ENCODE measurements around the gene CYP2F1.
"Not testable (repeated sequence)": the region's sequence is repeated elsewhere in the genome, so short reads cannot be mapped to it uniquely, and the experiment has no call there.

Gene CYP2F1

GRCh38 chr19:41127362-41127761 is 13.1 kb downstream of the CYP2F1 start:
- not testable (repeated sequence) for DNase-seq

GRCh38 chr19:41127801-41128300 is 13.6 kb downstream of the CYP2F1 start:
- peak; percentile 82 to 85 for DNase-seq

DNA sequence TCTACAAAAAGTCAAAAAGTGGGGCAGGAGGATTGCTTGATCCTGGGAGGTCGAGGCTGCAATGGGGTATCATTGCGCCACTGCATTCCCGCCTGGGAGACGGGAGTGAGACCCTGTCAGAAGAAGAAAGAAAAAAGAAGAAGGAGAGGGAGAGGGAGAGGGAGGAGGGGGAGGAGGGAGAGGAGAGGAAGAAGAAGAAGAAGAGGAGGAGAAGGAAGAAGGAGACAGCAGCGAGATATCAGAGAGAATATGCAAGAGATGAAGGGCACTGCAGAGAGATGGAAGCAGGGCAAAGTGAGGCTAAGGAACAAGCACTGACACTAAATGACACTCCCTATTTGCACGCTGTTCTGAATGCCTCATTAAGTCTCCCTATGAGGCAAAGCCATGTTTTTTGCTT is 14.5 kb downstream of the CYP2F1 start:
- DNase-seq: no peak

DNA sequence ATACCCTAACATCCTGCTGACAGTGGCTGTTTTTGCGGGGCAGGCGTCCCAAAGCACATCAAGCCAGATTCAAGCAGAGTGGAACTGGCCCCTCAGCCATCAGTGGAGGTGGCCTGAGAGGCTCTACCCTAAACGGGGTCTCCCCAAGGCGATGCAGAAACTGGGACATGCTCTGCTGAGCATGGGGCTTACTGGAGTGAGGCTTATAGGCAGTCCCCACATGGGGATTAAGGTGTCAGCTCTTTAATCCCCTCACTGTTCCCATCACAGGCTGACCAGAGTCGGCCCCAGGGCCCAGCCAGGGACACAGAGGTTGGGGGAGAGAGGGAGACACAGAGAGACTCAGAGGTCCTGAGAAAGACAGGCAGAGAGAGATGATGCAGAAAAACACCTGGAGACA is 17.0 kb downstream of the CYP2F1 start:
- DNase-seq: no peak

GRCh38 chr19:41133260-41133659 is 19.0 kb downstream of the CYP2F1 start:
- DNase-seq: no peak

- no peak for DNase-seq
Observed at GRCh38 chr19:41134616-41135015, 20.4 kb downstream of the CYP2F1 start.

DNA sequence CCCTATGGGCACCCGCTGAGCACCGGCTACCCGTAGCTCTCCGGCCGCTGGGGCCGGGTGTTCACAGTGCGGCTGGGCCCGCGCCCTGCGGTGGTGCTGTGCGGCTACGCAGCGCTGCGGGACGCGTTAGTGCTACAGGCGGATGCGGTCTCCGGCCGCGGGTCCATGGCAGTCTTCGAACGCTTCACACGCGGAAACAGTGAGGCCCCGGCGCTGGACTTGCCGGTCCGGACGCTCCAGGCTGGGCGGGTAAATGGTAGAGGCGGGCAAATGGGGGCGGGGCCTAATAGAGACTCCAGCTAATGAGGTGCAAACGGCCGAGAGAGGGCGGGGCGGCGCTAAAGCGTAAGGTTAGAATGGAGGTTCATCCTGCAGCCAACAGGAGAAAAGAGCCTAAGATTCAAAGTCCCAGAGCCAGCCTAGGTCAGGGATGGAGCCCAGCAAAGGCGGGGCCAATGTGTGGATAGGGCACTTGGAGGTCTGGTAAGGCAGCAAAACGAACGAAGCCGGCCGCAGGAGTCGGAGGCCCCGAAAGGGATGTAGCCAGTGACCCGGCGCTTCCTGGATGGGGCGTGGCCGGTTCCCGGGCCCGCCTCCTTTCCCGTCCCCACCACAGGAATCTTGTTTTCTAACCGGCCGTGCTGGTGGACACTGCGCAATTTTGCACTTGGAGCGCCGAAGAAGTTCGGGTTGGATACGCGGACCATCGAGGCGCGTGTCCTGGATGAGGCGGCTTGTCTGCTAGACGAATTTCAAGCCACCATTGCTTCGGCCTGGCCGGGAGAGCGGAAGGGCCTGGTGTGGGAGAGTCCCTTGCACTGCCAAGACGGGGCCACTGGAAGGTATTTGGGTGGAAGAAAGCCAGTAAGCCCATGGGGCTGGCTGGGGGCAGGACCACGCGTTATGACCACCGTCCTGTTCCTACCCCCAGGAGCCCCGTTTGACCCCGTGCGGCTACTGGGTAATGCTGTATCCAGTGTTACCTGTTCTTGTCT is 21.5 kb downstream of the CYP2F1 start:
- DNase-seq: peak; percentile 66

DNA sequence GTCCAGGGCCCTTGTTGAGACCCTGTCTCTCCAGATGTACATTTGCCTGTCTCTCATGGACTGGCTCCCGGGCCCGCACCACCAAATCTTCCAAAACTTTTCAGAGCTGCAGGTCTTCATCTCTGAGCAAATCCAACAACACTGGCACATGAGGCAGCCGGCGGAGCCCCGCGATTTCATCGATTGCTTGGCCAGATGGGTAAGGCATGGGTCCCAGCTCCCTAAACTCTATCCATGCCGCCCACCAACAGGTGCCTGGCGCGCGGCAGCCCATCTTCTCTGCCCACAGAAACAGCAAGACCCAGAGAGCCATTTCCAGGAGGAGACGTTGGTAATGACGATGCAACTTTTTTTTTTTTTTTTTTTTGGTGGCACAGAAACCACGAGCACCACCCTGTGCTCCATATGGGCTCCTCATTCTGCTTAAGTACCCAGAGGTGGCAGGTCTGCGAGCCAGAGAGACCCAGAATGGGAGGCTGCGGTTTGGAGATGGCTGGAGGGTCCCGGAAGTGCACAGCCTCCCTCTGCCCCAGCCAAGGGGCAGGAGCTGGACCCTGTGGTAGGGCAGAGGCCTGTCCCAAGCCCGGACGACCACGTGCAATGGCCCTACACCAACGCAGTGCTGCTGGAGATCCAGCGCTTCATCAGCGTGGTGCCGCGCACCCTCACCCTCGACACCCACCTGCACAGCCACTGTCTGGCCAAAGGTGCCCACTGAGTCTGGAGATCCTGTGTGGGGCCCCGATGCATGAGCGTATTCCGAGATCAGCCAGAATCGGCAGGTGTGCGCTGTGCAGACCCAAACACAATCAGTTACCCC is 22.6 kb downstream of the CYP2F1 start:
- no peak for DNase-seq

GRCh38 chr19:41144403-41144802 is 30.2 kb downstream of the CYP2F1 start:
- DNase-seq: peak; percentile 89 to 90

- no peak for DNase-seq
Observed at GRCh38 chr19:41149831-41150230, 35.6 kb downstream of the CYP2F1 start.

DNA sequence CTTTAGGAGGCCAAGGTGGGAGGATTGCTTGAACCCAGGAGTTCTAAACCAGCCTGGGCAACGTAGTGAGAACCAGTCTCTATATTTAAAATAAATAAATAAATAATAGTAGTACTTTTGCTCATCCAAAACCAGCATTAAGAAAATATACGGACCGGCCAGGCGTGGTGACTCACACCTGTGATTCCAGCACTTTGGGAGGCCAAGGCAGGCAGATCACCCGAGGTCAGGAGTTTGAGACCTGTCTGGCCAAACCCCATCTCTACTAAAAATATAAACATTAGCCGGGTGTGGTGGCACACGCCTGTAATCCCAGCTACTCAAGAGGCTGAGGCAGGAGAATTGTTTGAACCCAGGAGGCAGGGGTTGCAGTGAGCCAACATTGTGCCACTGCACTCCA is 36.8 kb downstream of the CYP2F1 start:
- DNase-seq: not testable (repeated sequence)

GRCh38 chr19:41154060-41154459 is 39.8 kb downstream of the CYP2F1 start:
- no peak for DNase-seq

GRCh38 chr19:41156207-41156606 is 42.0 kb downstream of the CYP2F1 start:
- DNase-seq: no peak

- no peak for DNase-seq
Observed at GRCh38 chr19:41159881-41160280, 45.6 kb downstream of the CYP2F1 start.

DNA sequence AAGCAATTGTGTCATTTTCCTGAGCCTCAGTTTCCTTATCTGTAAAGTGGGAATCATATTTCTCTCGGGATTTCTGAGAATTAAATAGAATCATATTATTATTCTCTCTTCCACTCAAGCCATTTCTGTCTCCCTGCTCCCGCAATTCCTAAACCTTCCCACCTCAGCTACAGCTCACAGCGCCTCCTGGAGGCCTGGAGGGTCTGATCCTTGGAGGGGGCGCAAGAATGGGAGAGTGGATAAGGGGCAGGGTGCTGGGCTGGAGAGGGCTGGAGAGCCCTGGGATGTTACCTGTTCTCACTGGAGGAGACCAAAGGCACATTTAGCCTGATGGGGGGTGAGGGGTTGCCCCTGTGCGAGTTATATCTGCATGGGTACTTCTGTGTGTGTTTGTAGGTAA is 47.7 kb downstream of the CYP2F1 start:
- DNase-seq: no peak

DNA sequence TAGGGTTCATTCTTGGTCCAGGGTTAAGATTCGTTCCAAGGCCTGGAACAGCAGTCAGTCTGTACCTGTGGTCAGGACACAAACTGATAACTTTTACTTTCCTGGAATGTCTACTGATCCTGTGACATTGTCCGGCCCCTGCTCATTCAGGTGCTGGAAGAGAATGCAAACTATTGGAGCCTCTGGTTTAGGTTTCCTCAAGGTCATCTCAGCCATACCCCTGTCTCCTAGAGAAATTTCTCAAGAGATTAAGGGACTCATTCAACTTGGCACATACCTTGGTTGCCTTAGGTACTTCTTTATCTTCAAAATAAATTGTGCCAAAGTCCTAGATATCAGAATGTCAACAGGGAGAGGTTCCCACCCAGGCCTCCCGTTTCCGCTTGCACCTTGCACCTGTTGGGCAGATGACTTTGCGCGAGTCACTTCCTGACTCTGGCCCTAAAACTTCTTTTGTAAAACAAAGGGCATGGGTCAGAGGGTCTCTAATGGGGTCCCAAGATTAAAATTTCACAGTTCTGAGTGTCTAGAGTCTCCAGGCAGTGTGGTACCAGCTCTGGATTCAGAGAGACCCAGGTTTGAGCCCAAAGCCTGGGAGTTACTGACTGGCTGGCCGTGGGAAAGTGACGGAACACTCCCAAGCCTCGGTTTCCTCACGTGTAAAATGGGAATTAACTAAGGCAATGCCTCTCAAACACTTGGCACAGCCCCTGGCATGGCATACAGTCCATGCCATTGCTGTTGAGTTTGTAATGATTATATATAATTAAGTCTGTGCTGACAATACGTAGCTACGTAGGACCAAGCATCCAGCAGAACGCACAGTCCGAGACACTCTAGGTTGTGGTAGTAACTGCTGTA is 52.9 kb downstream of the CYP2F1 start:
- DNase-seq: no peak

DNA sequence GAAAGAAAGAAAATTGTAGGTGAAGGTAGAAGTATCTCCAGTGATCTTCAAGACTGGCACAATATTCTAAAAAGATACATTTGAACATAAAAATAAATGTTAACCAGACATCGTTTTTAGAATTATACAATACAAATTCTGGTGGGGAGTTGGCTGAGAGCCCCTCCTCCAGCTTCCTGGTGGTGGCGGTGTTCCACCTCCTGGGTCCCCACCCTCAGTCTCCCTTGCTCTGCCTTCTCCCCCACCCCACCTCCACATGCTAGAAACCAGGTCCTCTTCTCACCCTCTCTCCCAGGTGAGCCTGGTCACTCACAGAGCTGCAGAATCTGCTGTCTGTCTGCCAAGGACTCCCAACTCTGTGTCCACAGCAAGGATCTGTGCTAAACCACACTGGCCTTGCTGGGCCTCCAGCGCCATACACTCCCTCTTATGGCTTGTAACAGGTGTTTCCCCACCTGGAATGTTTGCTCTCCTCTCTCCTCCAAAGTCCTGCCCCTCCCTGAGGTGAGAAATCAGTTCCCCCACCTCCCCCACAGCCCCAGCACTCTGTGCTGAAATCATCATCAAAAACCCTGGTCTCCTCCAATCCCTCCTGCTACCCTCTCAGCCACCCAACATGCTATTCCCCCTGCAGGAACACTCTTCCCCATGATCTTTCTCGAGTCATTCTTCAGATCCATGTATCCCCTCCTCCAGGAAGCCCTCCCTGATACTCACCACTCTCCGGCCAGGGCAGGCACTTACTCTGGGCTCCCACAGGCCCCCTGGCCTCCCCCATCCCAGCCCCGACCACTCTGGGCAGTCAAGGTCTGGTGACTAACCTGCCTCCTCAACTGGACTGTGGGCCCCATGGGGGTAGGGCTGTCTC is 58.3 kb downstream of the CYP2F1 start:
- DNase-seq: no peak

GRCh38 chr19:41174297-41174928 is 60.2 kb downstream of the CYP2F1 start:
- no peak for DNase-seq

DNA sequence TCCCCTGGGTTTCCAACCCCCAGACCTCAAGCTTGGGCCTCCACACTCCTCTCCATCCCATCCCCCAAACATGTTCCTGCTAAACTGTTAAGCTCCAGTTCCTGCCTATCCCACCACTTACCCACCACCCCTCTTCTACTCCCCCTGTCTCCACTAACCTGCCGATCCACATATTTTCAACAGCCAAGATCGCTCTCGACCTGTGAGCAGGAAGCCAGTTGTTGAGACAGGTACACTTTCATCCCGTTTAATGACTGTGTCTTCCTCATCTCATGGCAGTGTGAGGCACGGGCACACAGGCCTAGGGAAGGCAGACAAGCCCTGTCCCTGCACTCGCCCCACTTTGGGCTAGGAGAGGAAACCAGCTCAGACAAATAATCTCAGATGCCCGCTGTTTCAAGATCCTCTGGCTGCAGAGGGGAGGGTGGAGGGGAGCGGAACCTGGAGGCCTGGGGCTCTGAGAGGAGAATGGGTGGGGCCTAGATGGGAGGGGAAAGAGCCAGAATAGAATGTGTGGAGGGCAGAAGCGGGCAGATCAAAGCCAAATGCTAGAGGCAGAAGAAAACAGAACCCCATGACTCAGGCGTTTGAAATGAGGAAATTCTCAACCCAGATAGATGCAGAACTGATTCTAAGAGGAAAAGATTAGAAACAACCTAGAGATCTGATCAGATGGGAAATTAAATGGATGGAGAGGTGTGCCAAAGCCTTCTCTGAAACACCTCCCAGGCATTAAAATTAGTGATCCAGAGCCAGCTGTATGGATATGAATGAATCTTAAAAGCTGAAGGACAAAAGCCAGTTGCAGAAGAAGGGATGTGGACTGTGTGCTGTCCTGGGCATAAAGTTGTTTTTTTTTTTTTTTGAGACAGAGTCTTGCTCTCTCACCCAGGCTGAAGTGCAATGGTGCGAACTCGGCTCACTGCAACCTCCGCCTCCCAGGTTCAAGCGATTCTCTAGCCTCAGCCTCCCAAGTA is 61.9 kb downstream of the CYP2F1 start:
- peak; percentile 39 to 59 for DNase-seq

Data from CD4-positive, alpha-beta T cell treated with Interleukin-4 for 1 hour (primary cell).